NT2/D1 (cell line): ENCODE data around the gene NOX5.

ENCODE experiments used
- SUZ12 ChIP-seq: IDR thresholded peaks from 2 replicates; pipeline ENCODE4 v1.6.1; 2011; ENCODE audit not compliant: insufficient read length, insufficient read depth; ENCODE audit errors: extremely low read depth
- YY1 ChIP-seq: IDR thresholded peaks from 2 replicates; pipeline ENCODE4 v1.6.1; 2011; ENCODE audit not compliant: insufficient read length, insufficient read depth

- TF ChIP-seq YY1, result no peak
- no peak for TF ChIP-seq SUZ12
Measured at GRCh38 chr15:69032031-69032430, 17.5 kb downstream of the NOX5 start.
